ENCODE measurements around the gene PEX10.
A peak's percentile ranks its signal among the peaks of the same experiment; 100 is the strongest.

The PEX10 gene

GRCh38 chr1:2386636-2387611 lies 25.4 kb downstream of the PEX10 start:
- TF ChIP-seq POU2F2 (IDR thresholded peaks at IDR 0.05; ENCODE audit: low read depth, low read length) = no peak
- TF ChIP-seq PAX5 (IDR thresholded peaks at IDR 0.05; ENCODE audit: insufficient read depth, low read length, severe bottlenecking) = no peak
- TF ChIP-seq POLR2A (IDR thresholded peaks at IDR 0.05; ENCODE audit: low read depth, low read length) = no peak
- TF ChIP-seq TAF1 (IDR thresholded peaks at IDR 0.05; ENCODE audit: low read depth, low read length) = no peak
- no peak for TF ChIP-seq POLR2AphosphoS5 (IDR thresholded peaks at IDR 0.05; ENCODE audit: low read depth, low read length)
- no peak for TF ChIP-seq SPI1 (IDR thresholded peaks at IDR 0.05; ENCODE audit: low read depth, low read length)
- no peak for FAIRE-seq
- DNase-seq (ENCODE audit: insufficient read length, low spot score) = no peak

- DNase-seq (ENCODE audit: insufficient read length, low spot score) (no peak), FAIRE-seq (no peak)
- no peak for TF ChIP-seq POU2F2 (IDR thresholded peaks at IDR 0.05; ENCODE audit: low read depth, low read length)
These were observed 26.6 kb downstream of the PEX10 start for GRCh38 chr1:2385606-2386280.

GRCh38 chr1:2384941-2385481 lies 27.4 kb downstream of the PEX10 start:
- no peak for DNase-seq (ENCODE audit: insufficient read length, low spot score)
- no peak for TF ChIP-seq PAX5 (IDR thresholded peaks at IDR 0.05; ENCODE audit: insufficient read depth, low read length, severe bottlenecking)
- TF ChIP-seq POLR2AphosphoS5 (IDR thresholded peaks at IDR 0.05; ENCODE audit: low read depth, low read length) = no peak
- no peak for TF ChIP-seq TAF1 (IDR thresholded peaks at IDR 0.05; ENCODE audit: low read depth, low read length)
- no peak for TF ChIP-seq POLR2A (IDR thresholded peaks at IDR 0.05; ENCODE audit: low read depth, low read length)
- TF ChIP-seq SPI1 (IDR thresholded peaks at IDR 0.05; ENCODE audit: low read depth, low read length) = no peak
- TF ChIP-seq POU2F2 (IDR thresholded peaks at IDR 0.05; ENCODE audit: low read depth, low read length) = no peak
- no peak for FAIRE-seq

GRCh38 chr1:2384130-2384860 lies 28.1 kb downstream of the PEX10 start:
- FAIRE-seq (no peak), DNase-seq (ENCODE audit: insufficient read length, low spot score) (no peak)
- TF ChIP-seq POU2F2 (IDR thresholded peaks at IDR 0.05; ENCODE audit: low read depth, low read length) (no peak), PAX5 (IDR thresholded peaks at IDR 0.05; ENCODE audit: insufficient read depth, low read length, severe bottlenecking) (no peak), POLR2AphosphoS5 (IDR thresholded peaks at IDR 0.05; ENCODE audit: low read depth, low read length) (no peak), POLR2A (IDR thresholded peaks at IDR 0.05; ENCODE audit: low read depth, low read length) (no peak), SPI1 (IDR thresholded peaks at IDR 0.05; ENCODE audit: low read depth, low read length) (no peak), TAF1 (IDR thresholded peaks at IDR 0.05; ENCODE audit: low read depth, low read length) (no peak)

GRCh38 chr1:2383576-2383975 lies 28.8 kb downstream of the PEX10 start:
- FAIRE-seq = no peak
- no peak for TF ChIP-seq POLR2A (IDR thresholded peaks at IDR 0.05; ENCODE audit: low read depth, low read length)
- no peak for DNase-seq (ENCODE audit: insufficient read length, low spot score)

- no peak for TF ChIP-seq POU2F2 (IDR thresholded peaks at IDR 0.05; ENCODE audit: low read depth, low read length)
- no peak for TF ChIP-seq POLR2A (IDR thresholded peaks at IDR 0.05; ENCODE audit: low read depth, low read length)
- no peak for TF ChIP-seq TAF1 (IDR thresholded peaks at IDR 0.05; ENCODE audit: low read depth, low read length)
- no peak for TF ChIP-seq SPI1 (IDR thresholded peaks at IDR 0.05; ENCODE audit: low read depth, low read length)
- no peak for TF ChIP-seq PAX5 (IDR thresholded peaks at IDR 0.05; ENCODE audit: insufficient read depth, low read length, severe bottlenecking)
- no peak for TF ChIP-seq POLR2AphosphoS5 (IDR thresholded peaks at IDR 0.05; ENCODE audit: low read depth, low read length)
- peak; percentile 68 for DNase-seq (ENCODE audit: insufficient read length, low spot score)
- FAIRE-seq = no peak
These were observed 29.6 kb downstream of the PEX10 start for GRCh38 chr1:2382621-2383361.

GRCh38 chr1:2381741-2382620 lies 30.4 kb downstream of the PEX10 start:
- DNase-seq (ENCODE audit: insufficient read length, low spot score) (peak; percentile 99), FAIRE-seq (peak; percentile 89)
- no peak for TF ChIP-seq POU2F2 (IDR thresholded peaks at IDR 0.05; ENCODE audit: low read depth, low read length)
- TF ChIP-seq POLR2AphosphoS5 (IDR thresholded peaks at IDR 0.05; ENCODE audit: low read depth, low read length) = no peak
- no peak for TF ChIP-seq POLR2A (IDR thresholded peaks at IDR 0.05; ENCODE audit: low read depth, low read length)
- TF ChIP-seq TAF1 (IDR thresholded peaks at IDR 0.05; ENCODE audit: low read depth, low read length) = no peak
- no peak for TF ChIP-seq SPI1 (IDR thresholded peaks at IDR 0.05; ENCODE audit: low read depth, low read length)
- TF ChIP-seq PAX5 (IDR thresholded peaks at IDR 0.05; ENCODE audit: insufficient read depth, low read length, severe bottlenecking) = no peak
